HEK293 (cell line): Measurements from ENCODE around the gene AGPAT1.

Experiments used
- HOXC10 ChIP-seq: sonication (generic); formaldehyde crosslinking; IDR thresholded peaks from 2 replicates; pipeline ENCODE4 v1.8.1; 2023; ENCODE audit warnings: mild to moderate bottlenecking, missing genetic modification reagents
- INSM2 ChIP-seq: fragments of 450-650 bp; formaldehyde crosslinking; IDR thresholded peaks from 2 replicates; pipeline ENCODE4 v1.5.1; 2016; ENCODE audit warnings: missing biosample characterization, missing genetic modification characterization
- KLF1 ChIP-seq: fragments of 450-650 bp; formaldehyde crosslinking; IDR thresholded peaks from 2 replicates; pipeline ENCODE4 v1.5.1; 2016; ENCODE audit warnings: missing biosample characterization, missing genetic modification characterization
- KLF17 ChIP-seq: fragments of 450-650 bp; formaldehyde crosslinking; IDR thresholded peaks from 2 replicates; pipeline ENCODE4 v1.5.1; 2016; ENCODE audit warnings: missing biosample characterization, missing genetic modification characterization
- KLF7 ChIP-seq: fragments of 450-650 bp; formaldehyde crosslinking; IDR thresholded peaks from 2 replicates; pipeline ENCODE4 v1.5.1; 2016; ENCODE audit warnings: missing biosample characterization, missing genetic modification characterization, borderline replicate concordance
- MYNN ChIP-seq: fragments of 450-650 bp; formaldehyde crosslinking; IDR thresholded peaks from 2 replicates; pipeline ENCODE4 v1.5.1; 2016; ENCODE audit warnings: missing biosample characterization, missing genetic modification characterization, borderline replicate concordance
- PATZ1 ChIP-seq: fragments of 450-650 bp; formaldehyde crosslinking; IDR thresholded peaks from 2 replicates; pipeline ENCODE4 v1.5.1; 2016; ENCODE audit warnings: missing biosample characterization, missing genetic modification characterization
- PRDM2 ChIP-seq: fragments of 450-650 bp; formaldehyde crosslinking; IDR thresholded peaks from 2 replicates; pipeline ENCODE4 v1.5.1; 2016; ENCODE audit warnings: missing biosample characterization, missing genetic modification characterization, borderline replicate concordance
- PRDM4 ChIP-seq: fragments of 450-650 bp; formaldehyde crosslinking; IDR thresholded peaks from 2 replicates; pipeline ENCODE4 v1.5.1; 2017; ENCODE audit warnings: missing biosample characterization, missing genetic modification characterization
- SCRT2 ChIP-seq: fragments of 450-650 bp; formaldehyde crosslinking; IDR thresholded peaks from 2 replicates; pipeline ENCODE4 v1.5.1; 2016; ENCODE audit warnings: missing biosample characterization, missing genetic modification characterization
- SETDB1 ChIP-seq: IDR thresholded peaks from one replicate; pipeline ENCODE4 v1.6.1; 2017; ENCODE audit warnings: mild to moderate bottlenecking, low read length, moderate library complexity, mixed read lengths; ENCODE audit not compliant: insufficient read length
- WT1 ChIP-seq: fragments of 450-650 bp; formaldehyde crosslinking; IDR thresholded peaks from 2 replicates; pipeline ENCODE4 v1.5.1; 2016; ENCODE audit warnings: missing biosample characterization, missing genetic modification characterization
- ZBTB17 ChIP-seq: fragments of 450-650 bp; formaldehyde crosslinking; IDR thresholded peaks from 2 replicates; pipeline ENCODE4 v1.5.1; 2016; ENCODE audit warnings: missing biosample characterization, missing genetic modification characterization
- ZBTB20 ChIP-seq: fragments of 450-650 bp; formaldehyde crosslinking; IDR thresholded peaks from 2 replicates; pipeline ENCODE4 v1.5.1; 2016; ENCODE audit warnings: missing biosample characterization, missing genetic modification characterization
- ZBTB7A ChIP-seq: fragments of 450-650 bp; formaldehyde crosslinking; IDR thresholded peaks from 2 replicates; pipeline ENCODE4 v1.5.1; 2016; ENCODE audit warnings: low read depth, missing biosample characterization, missing genetic modification characterization
- ZFHX2 ChIP-seq: fragments of 450-650 bp; formaldehyde crosslinking; conservative IDR thresholded peaks from 2 replicates; pipeline ENCODE4 v1.5.1; 2016; ENCODE audit warnings: missing biosample characterization, missing genetic modification characterization
- ZIC2 ChIP-seq: fragments of 450-650 bp; formaldehyde crosslinking; IDR thresholded peaks from 2 replicates; pipeline ENCODE4 v1.5.1; 2016; ENCODE audit warnings: missing biosample characterization, missing genetic modification characterization
- ZNF157 ChIP-seq: fragments of 450-650 bp; formaldehyde crosslinking; IDR thresholded peaks from 2 replicates; pipeline ENCODE4 v1.5.1; 2016; ENCODE audit warnings: missing biosample characterization, missing genetic modification characterization
- ZNF169 ChIP-seq: fragments of 450-650 bp; formaldehyde crosslinking; IDR thresholded peaks from 2 replicates; pipeline ENCODE4 v1.5.1; 2016; ENCODE audit warnings: missing biosample characterization, missing genetic modification characterization
- ZNF292 ChIP-seq: fragments of 450-650 bp; formaldehyde crosslinking; IDR thresholded peaks from 2 replicates; pipeline ENCODE4 v1.5.1; 2016; ENCODE audit warnings: low read depth, missing biosample characterization, missing genetic modification characterization, borderline replicate concordance
- ZNF354C ChIP-seq: fragments of 450-650 bp; formaldehyde crosslinking; IDR thresholded peaks from 2 replicates; pipeline ENCODE4 v1.5.1; 2016; ENCODE audit warnings: missing biosample characterization, missing genetic modification characterization, low read depth, borderline replicate concordance
- ZNF404 ChIP-seq: fragments of 450-650 bp; formaldehyde crosslinking; IDR thresholded peaks from 2 replicates; pipeline ENCODE4 v1.5.1; 2017; ENCODE audit warnings: missing biosample characterization, missing genetic modification characterization
- ZNF654 ChIP-seq: fragments of 450-650 bp; formaldehyde crosslinking; IDR thresholded peaks from 2 replicates; pipeline ENCODE4 v1.5.1; 2016; ENCODE audit warnings: low read depth, missing biosample characterization, missing genetic modification characterization
- ZSCAN30 ChIP-seq: fragments of 450-650 bp; IDR thresholded peaks from 2 replicates; pipeline ENCODE4 v1.5.1; 2018; ENCODE audit warnings: missing biosample characterization, mild to moderate bottlenecking, missing genetic modification characterization, moderate library complexity
- ZSCAN5A ChIP-seq: fragments of 450-650 bp; formaldehyde crosslinking; IDR thresholded peaks from 2 replicates; pipeline ENCODE4 v1.5.1; 2016; ENCODE audit warnings: missing biosample characterization, missing genetic modification characterization

AGPAT1 gene

GRCh38 chr6:32154514-32155161 is 21.2 kb downstream of the AGPAT1 start (continued):
- TF ChIP-seq PRDM2 (tag by site-specific recombination) (no peak), PATZ1 (tag by site-specific recombination) (peak; percentile 81), HOXC10 (CRISPR knock-in tag) (0 out of 2 replicates have a peak, but pooled peaks have one; percentile 15), SCRT2 (tag by site-specific recombination) (peak; percentile 91), ZNF169 (tag by site-specific recombination) (no peak), ZBTB7A (tag by site-specific recombination) (no peak), WT1 (tag by site-specific recombination) (0 out of 2 replicates have a peak, but pooled peaks have one; percentile 2), KLF1 (tag by site-specific recombination) (peak; percentile 36; the same call in 1 of the 2 replicates), INSM2 (tag by site-specific recombination) (no peak), ZBTB17 (tag by site-specific recombination) (0 out of 2 replicates have a peak, but pooled peaks have one; percentile 3), PRDM4 (no peak), ZNF404 (tag by site-specific recombination) (no peak), ZNF354C (tag by site-specific recombination) (no peak), MYNN (tag by site-specific recombination) (no peak), SETDB1 (no peak), ZNF654 (tag by site-specific recombination) (peak; percentile 56), ZSCAN30 (tag by site-specific recombination) (0 out of 2 replicates have a peak, but pooled peaks have one; percentile 23), KLF17 (tag by site-specific recombination) (0 out of 2 replicates have a peak, but pooled peaks have one; percentile 40), KLF7 (tag by site-specific recombination) (no peak), ZSCAN5A (tag by site-specific recombination) (no peak), ZIC2 (tag by site-specific recombination) (peak; percentile 99), ZNF157 (tag by site-specific recombination) (no peak), ZNF292 (tag by site-specific recombination) (no peak), ZBTB20 (no peak), ZFHX2 (0 out of 2 replicates have a peak, but pooled peaks have one; percentile 6)
